ENCODE measurements around the gene PPP2CA. TPM values are rescaled to one million over a fixed set of nuclear protein-coding genes. Genes with fewer than 3 reads are reported as not detected.

The PPP2CA gene
- total RNA-seq, result 69.7 and 131 TPM in 2 replicates

DNA sequence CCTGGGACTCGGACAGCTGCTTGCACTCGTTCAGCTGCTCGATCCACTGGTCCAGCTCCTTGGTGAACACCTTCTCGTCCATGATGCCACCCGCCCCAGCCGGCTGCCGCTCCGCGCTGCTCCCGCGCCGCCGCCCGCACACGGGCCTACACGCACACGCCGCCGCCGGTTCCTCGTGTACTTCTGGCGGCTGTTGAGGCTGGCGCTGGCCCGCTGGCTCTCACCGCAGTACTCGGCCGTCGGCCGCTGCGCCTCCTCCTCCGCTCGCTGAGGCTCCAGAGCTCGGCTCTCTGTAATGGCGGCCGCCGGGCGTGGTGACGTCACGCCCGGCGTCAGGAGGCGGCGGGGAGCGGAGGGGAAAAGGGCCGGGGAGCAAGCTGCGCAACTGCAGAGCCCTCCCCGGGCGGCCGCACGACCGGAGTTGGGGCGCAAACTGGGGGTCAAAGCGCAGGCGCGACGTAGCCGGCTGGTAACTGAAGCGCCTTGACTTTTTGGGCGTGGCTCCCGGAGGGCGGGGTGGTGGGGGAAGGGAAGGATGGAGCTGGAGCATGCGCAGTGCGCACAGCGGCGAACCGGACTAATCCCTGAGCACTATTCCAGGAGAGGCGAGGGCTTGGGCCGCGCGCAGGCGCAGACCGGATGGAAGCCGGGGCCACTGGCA is at the start of gene PPP2CA:
Gene PPP2CA, minus strand, starts transcription at position 294 of the 661 bp plus-strand sequence. Its CDS starts 212 bp downstream, at position 82.

GRCh38 chr5:134176511-134177368 is 49.1 kb downstream of the PPP2CA start, which contains the start of gene SKP1:
SKP1 (minus strand) TSS chr5:134176950; CDS start chr5:134174022, 2,928 bp downstream.

Other genes starting within 250 kb of the PPP2CA start
- gene VDAC1, start 221.1 kb downstream of the PPP2CA start, total RNA-seq, result 175 and 261 TPM in 2 replicates
- gene TCF7, start 111.4 kb downstream of the PPP2CA start, total RNA-seq, result 2.6 and 2.8 TPM in 2 replicates
- gene SKP1, start 49.1 kb downstream of the PPP2CA start, total RNA-seq, result 152 and 171 TPM in 2 replicates
- gene CDKL3, start 141.1 kb upstream of the PPP2CA start, total RNA-seq, result 1.9 TPM in 1 of 2 replicates, not detected in the other
- gene UBE2B, start 145.5 kb upstream of the PPP2CA start, total RNA-seq, result 10.1 and 18.6 TPM in 2 replicates
- 22.8 and 37.0 TPM in 2 replicates for gene CDKN2AIPNL, start 185.8 kb upstream of the PPP2CA start, total RNA-seq